ENCODE measurements around the gene PTGFR.

- TF ChIP-seq CEBPB (IDR thresholded peaks at IDR 0.05; ENCODE audit: borderline replicate concordance, low read depth, low read length) (no peak), NFIC (IDR thresholded peaks at IDR 0.05; ENCODE audit: low read length) (no peak), ZKSCAN8 (CRISPR knock-in tag; IDR thresholded peaks at IDR 0.05; ENCODE audit: borderline replicate concordance) (no peak), EHMT2 (IDR thresholded peaks at IDR 0.05; ENCODE audit: borderline replicate concordance, low read depth, low read length) (no peak), SNAI1 (CRISPR knock-in tag; IDR thresholded peaks at IDR 0.05; ENCODE audit: borderline replicate concordance) (no peak), ZNF407 (CRISPR knock-in tag; IDR thresholded peaks at IDR 0.05; ENCODE audit: not compliant biosample characterization) (no peak), NR2F6 (IDR thresholded peaks at IDR 0.05) (no peak), NR2F6 (CRISPR knock-in tag; IDR thresholded peaks at IDR 0.05) (no peak), ARID2 (CRISPR knock-in tag; IDR thresholded peaks at IDR 0.05; ENCODE audit: borderline replicate concordance) (no peak), ZBTB7A (CRISPR knock-in tag; IDR thresholded peaks at IDR 0.05) (no peak), PRDM10 (CRISPR knock-in tag; IDR thresholded peaks at IDR 0.05; ENCODE audit: low read depth) (no peak), POLR2AphosphoS5 (IDR thresholded peaks at IDR 0.05; ENCODE audit: low read depth, low read length) (no peak), TCF12 (IDR thresholded peaks at IDR 0.05) (no peak), TCF12 (CRISPR knock-in tag; IDR thresholded peaks at IDR 0.05) (no peak), ZNF3 (CRISPR knock-in tag; IDR thresholded peaks at IDR 0.05) (no peak), ZNF670 (CRISPR knock-in tag; IDR thresholded peaks at IDR 0.05; ENCODE audit: borderline replicate concordance) (no peak)
Observed at GRCh38 chr1:78547081-78547480, 56.3 kb downstream of the PTGFR start.

Measured in HepG2 (cell line).